GM12878 (cell line): ENCODE data around the gene KCTD17. TPM values are rescaled to one million over a fixed set of nuclear protein-coding genes. Genes with fewer than 3 reads are reported as not detected.

Experiments
- ATAC-seq: fragments of 200-7000 bp; cut with Tn5 transposase; 3 replicates; pipeline ENCODE4 v1.9.1; 2020; ENCODE audit warnings: mild to moderate bottlenecking, moderate library complexity
- BruUV-seq: library from RNA; stranded (reverse); fragments of 400-500 nt; replicated peaks from 2 replicates; lab custom pipeline; 2021; lab: Mats Ljungman, UMichigan
- CTCF ChIA-PET: fragments of 300-600 bp; sonication (Branson Sonifier 250); formaldehyde crosslinking; extraction: SDS; loops from one replicate; lab custom pipeline; 2021; ENCODE audit warnings: inconsistent platforms; lab: Yijun Ruan, JAX
- POLR2A ChIA-PET: fragments of 350-600 bp; formaldehyde crosslinking; extraction: SDS; loops from one replicate; lab custom pipeline; 2021; ENCODE audit warnings: inconsistent platforms; lab: Charles Lee
- RAD21 ChIA-PET: fragments of 300-600 bp; sonication (Branson Sonifier 250); formaldehyde crosslinking; loops from one replicate; lab custom pipeline; 2023; ENCODE audit warnings: antibody characterized with exemption; ENCODE audit not compliant: unreplicated experiment; lab: Charles Lee
- SMC1A ChIA-PET: fragments of 300-600 bp; sonication (Branson Sonifier 250); formaldehyde crosslinking; loops from one replicate; lab custom pipeline; 2023; ENCODE audit not compliant: unreplicated experiment, uncharacterized antibody; lab: Charles Lee
- DNase-seq: peaks from one replicate; pipeline ENCODE4 v3.0.0-alpha.2; 2011; ENCODE audit warnings: low read depth, low spot score
- FAIRE-seq: peaks from 3 replicates; lab custom pipeline; 2011; peaks lifted over from hg19 to GRCh38; lab: Jason Lieb, UNC
- H2AFZ ChIP-seq: 2 replicates; pipeline ENCODE4 v1.6.0; 2011; ENCODE audit warnings: low read depth, low read length, control low read depth; ENCODE audit not compliant: control insufficient read depth
- H3K27ac ChIP-seq: 2 replicates; pipeline ENCODE4 v1.5.1; 2011; ENCODE audit warnings: control low read depth; ENCODE audit not compliant: control insufficient read depth, insufficient read depth
- H3K27me3 ChIP-seq, 2 experiments: replicated peaks in 1 of 2; 2 replicates each; pipeline versions ENCODE4 v1.6.0 to v1.6.1; 2011; ENCODE audit warnings: low read length in 1 of 2; ENCODE audit not compliant: control insufficient read depth in 2 of 2, insufficient read depth in 2 of 2
- H3K36me3 ChIP-seq, 2 experiments: 2 replicates each; pipeline ENCODE4 v1.5.1; 2011; ENCODE audit warnings: low read length in 1 of 2; ENCODE audit not compliant: control insufficient read depth in 2 of 2, insufficient read depth in 2 of 2
- H3K4me1 ChIP-seq: 2 replicates; pipeline ENCODE4 v1.6.1; 2011; ENCODE audit warnings: mild to moderate bottlenecking, low read length, moderate library complexity, mixed read lengths; ENCODE audit not compliant: control insufficient read depth, insufficient read depth
- H3K4me2 ChIP-seq: 2 replicates; pipeline ENCODE4 v1.6.0; 2011; ENCODE audit warnings: control low read depth; ENCODE audit not compliant: control insufficient read depth, insufficient read depth
- H3K4me3 ChIP-seq: fragments of 200-600 bp; sonication (generic); 2 replicates; pipeline ENCODE4 v1.5.1; 2016
- H3K79me2 ChIP-seq: 2 replicates; pipeline ENCODE4 v1.6.0; 2011; ENCODE audit warnings: low read length; ENCODE audit not compliant: control insufficient read depth, insufficient read depth
- H3K9ac ChIP-seq: 2 replicates; pipeline ENCODE4 v1.8.0; 2011; ENCODE audit warnings: low read length, control low read depth, mixed read lengths; ENCODE audit not compliant: control insufficient read depth, insufficient read depth
- H3K9me3 ChIP-seq: replicated peaks from 3 replicates; pipeline ENCODE4 v1.5.1; 2011; ENCODE audit warnings: mild to moderate bottlenecking, low read length; ENCODE audit not compliant: control insufficient read depth, insufficient read depth
- H4K20me1 ChIP-seq: 2 replicates; pipeline ENCODE4 v1.6.0; 2011; ENCODE audit not compliant: control insufficient read depth, insufficient read depth
- BCLAF1 ChIP-seq: fragments of 450-650 bp; IDR thresholded peaks from 2 replicates; pipeline ENCODE4 v1.6.1; 2017; ENCODE audit warnings: antibody characterized with exemption, mild to moderate bottlenecking, moderate library complexity
- EZH2 ChIP-seq: IDR thresholded peaks from 2 replicates; pipeline ENCODE4 v1.6.1; 2012; ENCODE audit warnings: low read depth, mild to moderate bottlenecking, control low read depth, inconsistent platforms, low read length, borderline replicate concordance; ENCODE audit not compliant: control insufficient read depth
- IRF4 ChIP-seq: IDR thresholded peaks from 2 replicates; pipeline ENCODE4 v1.6.1; 2011; ENCODE audit warnings: low read depth, low read length
- KDM1A ChIP-seq: fragments of 200-600 bp; sonication (generic); IDR thresholded peaks from 2 replicates; pipeline ENCODE4 v1.6.1; 2016; ENCODE audit warnings: borderline replicate concordance
- MTA2 ChIP-seq: fragments of 450-650 bp; IDR thresholded peaks from 2 replicates; pipeline ENCODE4 v1.6.1; 2016; ENCODE audit warnings: low read depth, mild to moderate bottlenecking, moderate library complexity
- POLR2A ChIP-seq: IDR thresholded peaks from 2 replicates; pipeline ENCODE4 v1.6.1; 2011; ENCODE audit warnings: low read depth, mild to moderate bottlenecking, low read length
- RELA ChIP-seq: fragments of 450-650 bp; IDR thresholded peaks from 2 replicates; pipeline ENCODE4 v1.8.0; 2014; ENCODE audit warnings: borderline replicate concordance; ENCODE audit not compliant: partially characterized antibody
- SMAD1 ChIP-seq: fragments of 450-650 bp; IDR thresholded peaks from 2 replicates; pipeline ENCODE4 v1.6.1; 2018; ENCODE audit warnings: mild to moderate bottlenecking, low read depth; ENCODE audit not compliant: partially characterized antibody
- SMARCA5 ChIP-seq: fragments of 450-650 bp; IDR thresholded peaks from 2 replicates; pipeline ENCODE4 v1.6.1; 2017; ENCODE audit warnings: mild to moderate bottlenecking
- SPI1 ChIP-seq: IDR thresholded peaks from 2 replicates; pipeline ENCODE4 v1.6.1; 2011; ENCODE audit warnings: low read depth, mild to moderate bottlenecking, low read length, moderate library complexity, borderline replicate concordance; ENCODE audit not compliant: insufficient read depth
- ZZZ3 ChIP-seq: IDR thresholded peaks from 2 replicates; pipeline ENCODE4 v1.6.1; 2011; ENCODE audit warnings: low read depth; ENCODE audit not compliant: control insufficient read depth, insufficient read length
- WGBS: methylation state at CpG from one replicate; pipeline ENCODE4 v1.1.6; 2016; ENCODE audit warnings: low lambda C conversion rate; ENCODE audit not compliant: insufficient replicate concordance, insufficient coverage; ENCODE audit errors: missing lambda C conversion rate; 5-methylcytosine and 5-hydroxymethylcytosine counted together
- in situ Hi-C: fragments of 300-500 bp; cut with MboI; formaldehyde crosslinking; loops from 9 replicates; pipeline ENCODE4 v1.14.3; 2018; ENCODE audit warnings: mixed read lengths
- intact Hi-C: fragments of 100-400 bp; cut with micrococcal nuclease; formaldehyde crosslinking; loops from one replicate; pipeline ENCODE4 v1.14.2; 2022; ENCODE audit not compliant: unreplicated experiment
- polyA plus RNA-seq, 11 experiments: library from polyadenylated mRNA; depleted of rRNA in 4 of 11; unstranded in 6 of 11; stranded (reverse) in 5 of 11; fragments of >200 nt; fragmentation: Nextera tagmentation in 4 of 11; fragmentation: Illumina TruSeq in 1 of 11; extraction: Ambion mirVana in 4 of 11; extraction: Trizol in 1 of 11; gene quantifications; 1 replicate in 1 of 11; 2 replicates in 10 of 11; pipeline versions ENCODE4 v1.2.1 to v1.2.3, GENCODE V29; 2011 to 2016; ENCODE audit warnings: inconsistent platforms in 2 of 11, missing spikeins in 2 of 11, low read depth in 1 of 11
- total RNA-seq, 4 experiments: library from RNA; depleted of rRNA in 3 of 4; stranded (reverse); fragments of >200 nt in 3 of 4; fragmentation: Illumina TruSeq in 1 of 4; extraction: Trizol in 1 of 4; gene quantifications; 2 replicates each; pipeline versions ENCODE4 v1.2.1 to v1.2.3, GENCODE V29; 2013 to 2021

Gene KCTD17
- total and polyA plus RNA-seq, 10 of the 15 experiments (the other 5 are each of a cell fraction or from before 2014, with no cell fraction given), result 0.16 to 18.4 (median 10.1) TPM; not detected in 1

DNA sequence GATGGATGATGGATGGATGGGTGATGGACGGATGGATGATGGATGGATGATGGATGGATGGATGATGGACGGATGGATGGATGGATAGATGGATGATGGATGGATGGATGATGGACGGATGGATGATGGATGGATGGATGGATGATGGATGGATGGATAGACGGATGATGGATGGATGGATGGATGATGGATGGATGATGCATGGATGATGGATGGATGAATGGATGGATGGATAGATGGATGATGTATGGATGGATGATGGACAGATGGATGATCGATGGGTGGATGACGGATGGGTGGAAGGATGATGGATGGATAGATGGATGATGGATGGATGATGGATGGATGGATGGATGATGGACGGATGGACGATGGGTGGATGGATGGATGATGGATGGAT, 21.1 kb downstream of the KCTD17 start (continued):
- TF ChIP-seq BCLAF1, result no peak
- TF ChIP-seq SPI1, result no peak
- TF ChIP-seq SMAD1, result no peak
- no peak for TF ChIP-seq POLR2A
- no peak for TF ChIP-seq ZZZ3
- TF ChIP-seq MTA2, result no peak
- no peak for TF ChIP-seq SMARCA5
- no peak for TF ChIP-seq EZH2
- TF ChIP-seq IRF4, result no peak

GRCh38 chr22:37074537-37074936, 23.0 kb downstream of the KCTD17 start:
- H3K4me3 ChIP-seq, result no peak overlapping the region
- FAIRE-seq (no peak), DNase-seq (no peak), ATAC-seq (no peak)
- ChIA-PET SMC1A (no interaction called here), POLR2A (no interaction called here), CTCF (no interaction called here), RAD21 (no interaction called here)
- no peak for TF ChIP-seq KDM1A
- no peak for TF ChIP-seq RELA
- no peak overlapping the region for H3K4me2 ChIP-seq
- no peaks in the 10 kb centered on the region for H4K20me1 ChIP-seq
- no peak overlapping the region for H3K27ac ChIP-seq
- BruUV-seq, result no TSS peak
- in situ Hi-C loops (no loop called here), intact Hi-C loops (no loop called here)
- H3K79me2 ChIP-seq, result no peaks in the 10 kb centered on the region
- WGBS, result 59% methylated on average over 16 of the region's 16 CpGs
- no peak overlapping the region for H2AFZ ChIP-seq
- no peaks in the 10 kb centered on the region for H3K9me3 ChIP-seq
- H3K36me3 ChIP-seq, result no peaks in the 10 kb centered on the region
- H3K4me1 ChIP-seq, result peaks cover 10% of the 10 kb centered on the region
- H3K27me3 ChIP-seq, result peaks cover 2 to 6% of the 10 kb centered on the region in 2 experiments; a peak in 2 of 4 replicates
- H3K9ac ChIP-seq, result no peak overlapping the region
